VCaP (cell line): ENCODE data around the gene LHFPL6.

ENCODE experiments used
- H3K27ac ChIP-seq: fragments of 450-650 bp; 2 replicates; pipeline ENCODE4 v1.5.1; 2017
- TF ChIP-seq, protein P1 (sequence below): fragments of 450-650 bp; conservative IDR thresholded peaks from 2 replicates; pipeline ENCODE4 v1.5.1; 2017; ENCODE audit warnings: mild to moderate bottlenecking, moderate library complexity

The LHFPL6 gene

DNA sequence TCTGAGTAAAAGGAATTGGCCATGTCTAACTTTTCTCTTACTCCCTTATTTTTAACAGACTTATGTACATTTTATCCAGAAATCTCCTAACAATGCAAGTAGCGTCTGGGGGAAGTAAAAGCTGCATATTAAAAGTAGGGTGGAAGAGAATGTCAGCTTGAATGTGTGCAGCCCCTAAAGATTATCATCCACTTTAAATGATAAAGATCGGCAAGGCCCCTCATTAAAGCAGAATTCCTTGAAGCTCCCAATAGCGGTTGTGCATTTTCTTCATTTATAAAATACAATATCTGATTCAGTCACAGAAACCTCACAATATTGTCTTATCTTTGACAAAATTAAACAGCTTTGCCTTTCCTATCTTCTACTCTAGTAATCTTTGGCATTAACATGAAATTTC lies 184.6 kb downstream of the LHFPL6 start:
- TF ChIP-seq, protein P1, sequence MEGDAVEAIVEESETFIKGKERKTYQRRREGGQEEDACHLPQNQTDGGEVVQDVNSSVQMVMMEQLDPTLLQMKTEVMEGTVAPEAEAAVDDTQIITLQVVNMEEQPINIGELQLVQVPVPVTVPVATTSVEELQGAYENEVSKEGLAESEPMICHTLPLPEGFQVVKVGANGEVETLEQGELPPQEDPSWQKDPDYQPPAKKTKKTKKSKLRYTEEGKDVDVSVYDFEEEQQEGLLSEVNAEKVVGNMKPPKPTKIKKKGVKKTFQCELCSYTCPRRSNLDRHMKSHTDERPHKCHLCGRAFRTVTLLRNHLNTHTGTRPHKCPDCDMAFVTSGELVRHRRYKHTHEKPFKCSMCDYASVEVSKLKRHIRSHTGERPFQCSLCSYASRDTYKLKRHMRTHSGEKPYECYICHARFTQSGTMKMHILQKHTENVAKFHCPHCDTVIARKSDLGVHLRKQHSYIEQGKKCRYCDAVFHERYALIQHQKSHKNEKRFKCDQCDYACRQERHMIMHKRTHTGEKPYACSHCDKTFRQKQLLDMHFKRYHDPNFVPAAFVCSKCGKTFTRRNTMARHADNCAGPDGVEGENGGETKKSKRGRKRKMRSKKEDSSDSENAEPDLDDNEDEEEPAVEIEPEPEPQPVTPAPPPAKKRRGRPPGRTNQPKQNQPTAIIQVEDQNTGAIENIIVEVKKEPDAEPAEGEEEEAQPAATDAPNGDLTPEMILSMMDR: no peak
- H3K27ac ChIP-seq: no peak overlapping the region

DNA sequence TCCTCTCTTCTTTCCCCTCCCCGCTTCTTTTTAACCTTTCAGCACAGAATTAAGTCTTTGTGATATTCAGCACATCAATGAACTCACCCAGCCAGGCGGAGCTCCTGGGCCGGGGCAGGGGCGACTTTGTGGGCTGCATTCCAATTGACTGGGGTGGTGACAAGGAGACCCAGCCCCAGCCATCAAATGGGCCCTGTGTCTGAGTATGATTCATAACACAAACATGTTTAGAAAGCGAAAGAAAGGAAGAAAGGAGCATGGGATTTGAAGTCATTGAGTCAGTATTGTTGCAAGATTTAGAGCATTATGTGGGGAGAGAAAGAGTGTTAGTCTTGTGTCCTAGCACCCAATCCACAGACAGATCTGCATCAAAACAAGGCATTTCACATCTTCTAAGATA lies 185.3 kb downstream of the LHFPL6 start:
- TF ChIP-seq, protein P1: no peak
- no peak overlapping the region for H3K27ac ChIP-seq

DNA sequence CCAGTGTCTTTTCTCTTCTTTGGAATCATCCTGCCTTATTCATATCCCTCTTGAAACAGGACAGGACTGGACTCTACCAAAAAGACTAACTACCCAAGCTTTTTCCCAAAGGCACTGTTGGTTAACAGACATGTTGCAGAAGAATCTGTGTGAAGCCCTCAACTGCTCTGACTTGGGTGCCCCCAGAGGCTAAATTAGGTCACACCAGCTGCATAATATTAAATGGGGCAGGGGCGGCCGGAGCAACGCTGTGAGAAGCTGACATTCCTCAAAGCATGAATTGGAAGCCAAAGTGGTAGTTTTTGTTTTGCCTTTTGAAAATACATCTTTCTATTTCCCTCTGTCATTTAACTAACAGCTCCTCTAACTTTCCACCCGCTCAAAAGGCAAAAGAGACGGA lies 185.9 kb downstream of the LHFPL6 start:
- no peak overlapping the region for H3K27ac ChIP-seq

DNA sequence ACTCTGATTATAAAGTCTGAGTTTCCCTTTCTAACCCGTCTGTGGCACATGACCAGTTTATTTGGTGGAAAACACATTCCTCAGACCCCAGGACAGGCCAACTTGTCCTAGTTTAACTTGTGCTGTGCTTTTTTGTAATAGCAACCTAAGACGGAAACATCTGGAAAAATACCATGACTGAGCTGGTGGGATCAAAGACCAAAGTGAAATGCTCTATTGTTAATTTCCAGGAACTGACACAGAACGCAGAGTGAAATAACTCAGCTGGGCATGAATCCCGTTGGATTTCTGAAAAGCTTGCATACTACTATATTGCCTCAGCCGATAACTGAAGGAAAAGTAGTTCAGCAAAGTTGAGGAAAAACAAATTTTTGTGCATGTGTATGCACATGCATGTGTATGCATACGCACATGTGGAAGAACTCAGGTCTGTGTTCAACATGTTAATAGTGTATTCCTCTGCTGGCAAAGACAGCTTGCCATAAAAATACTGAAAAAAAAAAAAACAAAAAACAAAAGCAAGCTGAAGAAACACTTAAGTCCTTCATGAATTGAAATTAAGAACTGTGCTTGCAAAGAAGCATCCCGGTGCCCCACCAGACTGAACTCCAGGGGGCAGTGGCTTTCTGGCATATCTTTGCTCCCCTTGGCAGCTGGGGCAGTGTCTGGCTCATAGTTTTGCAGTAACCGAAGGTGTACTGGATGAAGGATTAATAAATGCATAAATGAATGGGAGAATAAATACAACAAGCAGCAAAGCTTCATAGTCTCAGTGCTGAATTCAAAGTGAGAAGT lies 187.8 kb downstream of the LHFPL6 start:
- TF ChIP-seq, protein P1: peak; percentile 74
- no peak overlapping the region for H3K27ac ChIP-seq

More for the DNA sequence above, 185.9 kb downstream of the LHFPL6 start:
- TF ChIP-seq, protein P1: peak; percentile 24; the same call in 1 of the 2 replicates

DNA sequence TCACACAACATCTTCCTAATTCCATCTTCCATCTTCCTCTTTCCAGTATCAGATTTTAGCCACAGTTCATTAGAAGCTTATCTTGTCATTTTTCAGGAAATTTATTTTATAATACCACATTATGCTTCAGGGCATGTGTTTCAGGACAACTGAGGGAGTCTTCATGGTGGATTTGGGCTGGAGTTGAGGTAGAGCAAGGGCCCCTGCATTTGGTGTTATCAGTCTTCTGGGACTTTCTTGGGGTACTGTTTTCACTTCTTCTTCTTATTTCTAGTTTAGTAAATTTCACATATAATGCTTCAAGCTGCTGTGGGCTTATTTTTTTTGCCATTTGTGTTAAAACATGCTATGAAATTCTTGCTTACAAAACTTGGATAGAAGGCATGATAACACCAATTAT lies 188.7 kb downstream of the LHFPL6 start:
- no peak overlapping the region for H3K27ac ChIP-seq
- TF ChIP-seq, protein P1: no peak

DNA sequence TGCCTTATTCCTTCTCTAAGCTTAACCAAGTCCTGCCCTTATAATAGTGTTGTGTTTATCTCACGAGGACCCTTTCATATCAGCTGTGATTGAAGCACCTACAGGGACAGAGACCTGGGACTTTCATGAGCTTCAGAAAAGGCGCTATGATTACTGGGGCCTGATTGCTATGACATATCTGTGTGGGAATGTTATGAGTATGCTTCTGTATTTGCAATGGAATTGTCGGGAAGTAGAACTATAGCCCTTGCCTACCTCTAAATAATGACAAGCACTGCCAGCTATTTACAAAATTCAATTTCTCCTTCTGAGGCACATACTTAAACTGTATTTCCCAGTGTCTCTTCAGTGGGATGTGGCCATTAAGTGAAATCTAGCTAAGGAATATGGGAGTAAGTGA lies 191.5 kb downstream of the LHFPL6 start:
- TF ChIP-seq, protein P1: no peak
- no peak overlapping the region for H3K27ac ChIP-seq

DNA sequence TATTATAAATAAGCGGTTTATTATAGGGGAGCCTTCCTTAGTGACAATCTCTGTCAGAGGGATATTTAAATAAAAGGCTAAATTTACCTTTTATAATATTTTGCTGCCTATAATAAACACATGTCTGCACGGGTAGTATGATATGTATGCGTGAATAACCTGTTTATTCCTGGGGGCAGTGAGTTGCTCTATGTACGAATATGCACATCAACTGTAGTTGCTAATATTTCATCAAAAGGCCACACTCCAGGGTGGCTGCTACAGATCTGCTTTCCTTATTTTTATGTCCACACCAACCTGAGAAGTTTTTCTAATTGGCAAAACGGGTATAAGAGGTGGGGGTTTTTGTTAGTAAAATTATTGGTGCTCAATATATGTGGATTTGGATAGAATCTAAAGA lies 192.0 kb downstream of the LHFPL6 start:
- TF ChIP-seq, protein P1: no peak
- no peak overlapping the region for H3K27ac ChIP-seq
